HG02840 (cell line): ENCODE data around the gene GGCX.
"Not testable (repeated sequence)": the region's sequence is repeated elsewhere in the genome, so short reads cannot be mapped to it uniquely, and the experiment has no call there.

Experiments
- ATAC-seq: cut with Tn5 transposase; IDR thresholded peaks from one replicate; pipeline ENCODE4 v1.9.1; 2021; ENCODE audit warnings: mild to moderate bottlenecking, moderate library complexity, moderate number of reproducible peaks; ENCODE audit not compliant: unreplicated experiment, low FRiP score

The GGCX gene

GRCh38 chr2:85544915-85545779 lies 16.1 kb downstream of the GGCX start:
- ATAC-seq: not testable (repeated sequence)

GRCh38 chr2:85544254-85544691 lies 17.0 kb downstream of the GGCX start:
- ATAC-seq: not testable (repeated sequence)

DNA sequence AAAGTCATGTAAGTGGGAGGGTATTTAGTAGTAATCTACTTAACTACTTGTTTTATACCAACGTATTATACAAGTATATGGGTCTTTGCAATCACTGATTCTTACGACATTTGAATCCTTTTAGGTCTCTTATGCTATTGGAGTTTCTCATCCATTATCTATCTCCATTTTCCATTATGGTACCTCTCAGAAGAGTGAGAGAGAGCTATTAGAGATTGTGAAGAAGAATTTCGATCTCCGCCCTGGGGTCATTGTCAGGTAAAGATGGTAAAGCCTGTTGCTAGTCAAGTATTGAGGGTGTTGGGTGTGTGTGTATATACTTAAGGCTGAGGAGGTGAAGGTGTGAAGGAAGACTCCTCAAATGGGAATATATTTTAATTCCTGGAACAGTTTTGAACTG lies 18.5 kb downstream of the GGCX start:
- no peak for ATAC-seq

DNA sequence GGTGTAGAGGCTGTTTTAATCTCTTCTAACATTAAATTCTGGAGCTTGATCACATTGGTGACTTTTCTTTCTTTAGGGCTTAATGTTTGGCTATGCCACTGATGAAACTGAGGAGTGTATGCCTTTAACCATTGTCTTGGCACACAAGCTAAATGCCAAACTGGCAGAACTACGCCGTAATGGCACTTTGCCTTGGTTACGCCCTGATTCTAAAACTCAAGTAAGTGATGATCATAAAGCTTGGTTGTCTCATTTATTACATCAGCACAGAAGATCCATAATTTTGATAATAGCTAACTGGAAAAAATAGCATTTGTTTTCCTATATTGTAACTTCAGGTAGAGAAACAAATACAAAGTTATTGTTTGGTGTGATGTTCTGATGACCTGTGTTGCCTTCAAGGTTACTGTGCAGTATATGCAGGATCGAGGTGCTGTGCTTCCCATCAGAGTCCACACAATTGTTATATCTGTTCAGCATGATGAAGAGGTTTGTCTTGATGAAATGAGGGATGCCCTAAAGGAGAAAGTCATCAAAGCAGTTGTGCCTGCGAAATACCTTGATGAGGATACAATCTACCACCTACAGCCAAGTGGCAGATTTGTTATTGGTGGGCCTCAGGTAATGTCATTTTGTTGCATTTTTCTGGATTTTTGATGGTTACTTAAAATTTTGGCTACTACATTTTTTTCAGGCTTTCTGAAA lies 19.4 kb downstream of the GGCX start:
- ATAC-seq: no peak

- ATAC-seq: no peak
These were observed 20.0 kb downstream of the GGCX start for GRCh38 chr2:85541262-85541661.

- ATAC-seq: no peak
These were observed 21.1 kb downstream of the GGCX start for GRCh38 chr2:85540133-85540648.

DNA sequence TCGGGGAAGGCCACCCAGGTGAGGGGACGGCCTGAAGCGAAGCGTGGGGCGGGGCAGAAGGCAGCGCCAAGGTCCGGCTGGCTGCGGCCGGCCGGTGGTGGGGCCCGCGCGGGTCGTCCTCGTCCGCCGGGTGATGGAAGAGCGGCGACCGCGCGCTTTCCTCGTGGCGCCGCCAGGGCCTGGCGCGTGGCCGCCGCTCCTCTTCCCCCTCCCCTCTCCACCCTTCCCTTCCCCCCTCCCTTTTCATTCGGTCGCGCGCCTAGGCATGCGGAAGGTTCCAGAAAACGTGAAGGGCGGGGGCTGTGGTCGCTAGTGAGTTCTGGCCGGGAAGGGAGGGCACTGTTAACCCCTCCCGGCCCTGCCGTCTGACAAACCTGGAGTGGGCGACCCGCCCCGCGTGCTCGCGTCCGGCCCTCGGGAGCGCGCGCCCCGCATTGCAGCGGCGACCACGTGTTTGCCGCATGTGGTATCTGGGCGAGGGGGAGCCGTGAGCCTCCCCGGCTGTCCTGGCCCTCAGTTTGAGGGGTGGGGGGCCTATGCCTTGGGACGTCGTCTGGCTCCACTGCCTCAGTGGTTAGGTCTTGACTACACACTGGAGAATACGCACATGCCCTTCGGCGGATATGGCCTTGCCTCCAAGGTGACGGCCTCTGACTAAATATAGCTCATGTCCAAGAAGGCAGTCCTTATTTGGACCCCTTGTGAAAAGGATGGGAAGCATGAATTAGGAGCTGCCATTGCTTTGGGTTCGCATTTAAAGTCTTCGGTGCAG lies 21.7 kb downstream of the GGCX start:
- ATAC-seq: peak; percentile 34

GRCh38 chr2:85538507-85539360 lies 22.6 kb downstream of the GGCX start, which contains the start of gene MAT2A:
MAT2A (plus strand) TSS chr2:85539168; CDS start chr2:85539288, 120 bp downstream.
- ATAC-seq: peak; percentile 72

GRCh38 chr2:85537600-85538506 lies 23.4 kb downstream of the GGCX start:
- no peak for ATAC-seq

GRCh38 chr2:85536479-85536878 lies 24.8 kb downstream of the GGCX start:
- no peak for ATAC-seq

DNA sequence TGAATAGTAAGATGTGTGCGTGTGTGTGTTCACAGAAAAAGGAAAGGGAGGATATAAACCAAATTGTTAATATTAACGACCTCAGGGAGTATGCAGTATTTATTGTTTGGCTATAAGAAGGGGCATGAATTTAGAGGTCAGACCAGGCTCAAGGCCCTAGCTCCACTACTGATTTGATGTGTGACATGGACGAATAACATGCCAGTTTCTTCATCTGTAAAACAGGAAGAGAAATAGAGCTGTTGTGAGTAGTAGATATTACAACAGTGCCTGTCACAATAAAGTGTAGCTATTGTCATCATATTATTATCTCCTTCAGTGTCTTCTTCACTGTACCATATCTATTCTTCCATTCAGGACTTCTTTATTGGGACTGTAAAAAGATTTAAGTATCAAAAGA lies 26.4 kb downstream of the GGCX start:
- ATAC-seq: no peak

GRCh38 chr2:85534099-85534498 lies 27.2 kb downstream of the GGCX start:
- no peak for ATAC-seq

GRCh38 chr2:85531589-85531988 lies 29.7 kb downstream of the GGCX start:
- no peak for ATAC-seq

GRCh38 chr2:85529809-85530208 lies 31.5 kb downstream of the GGCX start:
- no peak for ATAC-seq

GRCh38 chr2:85528355-85528754 lies 32.9 kb downstream of the GGCX start:
- no peak for ATAC-seq

DNA sequence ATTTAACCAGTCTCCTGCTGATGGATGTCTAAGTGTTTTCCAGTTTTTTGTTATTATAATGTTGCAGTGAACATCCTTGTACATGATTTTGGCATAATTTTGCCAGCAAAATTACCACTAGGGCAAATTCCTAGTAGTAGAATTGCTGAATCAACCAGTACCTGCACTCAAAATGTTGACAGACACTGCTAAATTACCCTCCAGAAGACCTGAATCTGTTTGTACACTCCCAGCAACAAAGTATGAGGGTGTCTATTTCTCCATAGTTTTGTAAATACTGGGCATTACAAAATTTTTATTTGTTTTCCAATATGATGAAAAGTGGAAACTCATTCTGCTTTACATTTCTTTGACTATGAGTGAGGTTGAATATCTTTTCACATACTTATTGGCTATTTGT lies 33.5 kb downstream of the GGCX start:
- ATAC-seq: no peak

DNA sequence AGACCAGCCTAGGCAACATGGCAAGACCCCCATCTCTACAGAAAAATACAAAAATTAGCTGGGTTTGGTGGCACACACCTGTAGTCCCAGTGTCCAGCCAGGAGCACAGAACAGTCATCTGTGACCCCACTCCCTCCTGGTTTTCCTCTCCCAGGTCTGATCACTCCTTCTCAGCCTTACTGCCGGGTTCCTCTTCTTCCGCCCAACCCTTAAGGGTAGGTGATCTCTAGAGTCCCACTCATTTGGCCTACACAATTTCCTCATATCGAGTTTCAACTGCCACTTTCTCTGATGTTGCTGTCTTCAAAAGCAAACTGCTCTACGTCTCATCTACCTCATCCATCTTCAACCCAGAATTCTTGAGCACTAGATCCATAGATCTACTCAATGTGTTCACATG lies 35.7 kb downstream of the GGCX start:
- ATAC-seq: no peak

GRCh38 chr2:85525029-85525428 lies 36.3 kb downstream of the GGCX start:
- ATAC-seq: no peak
